HCT116 (cell line): ENCODE data around the gene GNA15. TPM values are rescaled to one million over a fixed set of nuclear protein-coding genes. Genes with fewer than 3 reads are reported as not detected.

Experiments
- ATAC-seq: fragments of 200-7000 bp; cut with Tn5 transposase; 2 replicates; pipeline ENCODE4 v1.9.1; 2020; ENCODE audit warnings: mild to moderate bottlenecking, moderate library complexity
- BruUV-seq: library from RNA; stranded (reverse); fragments of 400-500 nt; replicated peaks from 2 replicates; lab custom pipeline; 2021; lab: Mats Ljungman, UMichigan
- CTCF ChIA-PET: fragments of 300-600 bp; sonication (Branson Sonifier 250); formaldehyde crosslinking; loops from one replicate; lab custom pipeline; 2021; ENCODE audit warnings: antibody characterized with exemption; lab: Charles Lee
- POLR2A ChIA-PET: fragments of 300-600, 350-600 bp; sonication (Branson Sonifier 250); formaldehyde crosslinking; loops from one replicate; lab custom pipeline; 2021; ENCODE audit warnings: antibody characterized with exemption; lab: Charles Lee
- RAD21 ChIA-PET, 2 experiments: fragments of 300-600 bp; sonication (Branson Sonifier 250); formaldehyde crosslinking; loops; one replicate each; lab custom pipeline; 2023; ENCODE audit warnings: low total read pairs in 2 of 2; ENCODE audit not compliant: uncharacterized antibody in 2 of 2, unreplicated experiment in 2 of 2, low non-redundant PET in 1 of 2; lab: Charles Lee
- DNase-seq: peaks from one replicate; pipeline ENCODE4 v3.0.0-alpha.2; 2010; ENCODE audit warnings: low read depth, low spot score
- H2AFZ ChIP-seq: fragments of 200-600 bp; shearing (Covaris generic), sonication (generic); 2 replicates; pipeline ENCODE4 v1.6.1; 2017; ENCODE audit warnings: low read depth, mixed run types, mixed read lengths, antibody characterized with exemption, low read length; ENCODE audit not compliant: poor library complexity, severe bottlenecking
- H3K27ac ChIP-seq: 2 replicates; pipeline ENCODE4 v1.5.1; 2012; ENCODE audit warnings: low read depth, low read length
- H3K27me3 ChIP-seq: fragments of 200-600 bp; sonication (generic); 2 replicates; pipeline ENCODE4 v1.6.1; 2016; ENCODE audit warnings: mixed run types, low read length, mixed read lengths; ENCODE audit not compliant: insufficient read depth
- H3K36me3 ChIP-seq, 2 experiments: fragments of 200-500 bp in 1 of 2; fragments of 200-600 bp in 1 of 2; sonication (Bioruptor generic) in 1 of 2; sonication (generic) in 1 of 2; 2 replicates each; pipeline versions ENCODE4 v1.5.1 to v1.6.1; 2014 to 2016; ENCODE audit warnings: low read length in 2 of 2, inconsistent platforms in 1 of 2, mixed read lengths in 1 of 2, mixed run types in 1 of 2; ENCODE audit not compliant: insufficient read depth in 2 of 2, control insufficient read depth in 1 of 2
- H3K4me1 ChIP-seq, 2 experiments: fragments of 200-600 bp in 1 of 2; sonication (generic) in 1 of 2; 2 replicates each; pipeline versions ENCODE4 v1.5.1 to v1.6.1; 2012 to 2017; ENCODE audit warnings: low read length in 2 of 2, inconsistent platforms in 1 of 2, mild to moderate bottlenecking in 1 of 2, mixed read lengths in 1 of 2, mixed run types in 1 of 2, moderate library complexity in 1 of 2; ENCODE audit not compliant: insufficient read depth in 2 of 2, control insufficient read depth in 1 of 2
- H3K4me2 ChIP-seq: fragments of 200-600 bp; sonication (generic); 2 replicates; pipeline ENCODE4 v1.6.1; 2017; ENCODE audit warnings: mixed run types, low read length, mixed read lengths
- H3K4me3 ChIP-seq, 2 experiments: fragments of 200-600 bp in 1 of 2; sonication (generic) in 1 of 2; replicated peaks in 1 of 2; 2 replicates each; pipeline ENCODE4 v1.5.1; 2011 to 2016; ENCODE audit warnings: low read length in 2 of 2, control low read depth in 1 of 2, low read depth in 1 of 2, mild to moderate bottlenecking in 1 of 2, mixed read lengths in 1 of 2, mixed run types in 1 of 2
- H3K79me2 ChIP-seq: fragments of 200-600 bp; sonication (generic); 2 replicates; pipeline ENCODE4 v1.6.1; 2017; ENCODE audit warnings: mild to moderate bottlenecking, mixed run types, low read length, moderate library complexity, mixed read lengths; ENCODE audit not compliant: insufficient read depth
- H3K9ac ChIP-seq: fragments of 200-600 bp; sonication (generic); 2 replicates; pipeline ENCODE4 v1.6.1; 2016; ENCODE audit warnings: low read length, mixed read lengths
- H3K9me2 ChIP-seq: fragments of 200-600 bp; sonication (generic), shearing (Covaris generic); 2 replicates; pipeline ENCODE4 v1.6.1; 2017; ENCODE audit warnings: mixed run types, mild to moderate bottlenecking, moderate library complexity; ENCODE audit not compliant: insufficient read depth
- H3K9me3 ChIP-seq, 2 experiments: fragments of 200-500 bp in 1 of 2; fragments of 200-600 bp in 1 of 2; sonication (Bioruptor generic) in 1 of 2; sonication (generic) in 1 of 2; 2 replicates each; pipeline ENCODE4 v1.6.1; 2014 to 2017; ENCODE audit warnings: low read length in 2 of 2, mixed read lengths in 2 of 2, inconsistent platforms in 1 of 2, low read depth in 1 of 2, mild to moderate bottlenecking in 1 of 2, mixed run types in 1 of 2, moderate library complexity in 1 of 2; ENCODE audit not compliant: control insufficient read depth in 1 of 2, insufficient read depth in 1 of 2
- H4K20me1 ChIP-seq: fragments of 200-600 bp; sonication (generic), shearing (Covaris generic); 2 replicates; pipeline ENCODE4 v1.6.1; 2017; ENCODE audit warnings: mixed run types, mild to moderate bottlenecking, moderate library complexity; ENCODE audit not compliant: insufficient read depth
- CEBPB ChIP-seq: IDR thresholded peaks from 2 replicates; pipeline ENCODE4 v1.6.1; 2012; ENCODE audit warnings: low read depth
- EGR1 ChIP-seq: IDR thresholded peaks from 2 replicates; pipeline ENCODE4 v1.6.1; 2012; ENCODE audit warnings: low read depth
- ELF1 ChIP-seq: IDR thresholded peaks from 2 replicates; pipeline ENCODE4 v1.6.1; 2012; ENCODE audit warnings: low read depth, borderline replicate concordance
- EZH2 ChIP-seq: fragments of 200-600 bp; sonication (generic); IDR thresholded peaks from 2 replicates; pipeline ENCODE4 v1.6.1; 2017; ENCODE audit warnings: antibody characterized with exemption, mixed run types
- EZH2phosphoT487 ChIP-seq: fragments of 200-600 bp; IDR thresholded peaks from 2 replicates; pipeline ENCODE4 v1.6.1; 2018; ENCODE audit warnings: antibody characterized with exemption, borderline replicate concordance
- JUND ChIP-seq: IDR thresholded peaks from 2 replicates; pipeline ENCODE4 v1.6.1; 2012
- POLR2A ChIP-seq: IDR thresholded peaks from 2 replicates; pipeline ENCODE4 v1.7.0; 2011; ENCODE audit warnings: borderline replicate concordance; ENCODE audit not compliant: insufficient read depth, insufficient read length; ENCODE audit errors: extremely low read depth
- RAD21 ChIP-seq: IDR thresholded peaks from 2 replicates; pipeline ENCODE4 v1.6.1; 2012; ENCODE audit warnings: low read depth, mild to moderate bottlenecking
- SP1 ChIP-seq: IDR thresholded peaks from 2 replicates; pipeline ENCODE4 v1.6.1; 2012; ENCODE audit warnings: low read depth
- TCF7L2 ChIP-seq: IDR thresholded peaks from 2 replicates; pipeline ENCODE4 v1.7.0; 2011; ENCODE audit warnings: borderline replicate concordance, inconsistent platforms; ENCODE audit not compliant: insufficient read depth, insufficient read length; ENCODE audit errors: extremely low read depth
- ZFX ChIP-seq: fragments of 450-650 bp; IDR thresholded peaks from 2 replicates; pipeline ENCODE4 v1.6.1; 2017
- ZNF274 ChIP-seq: fragments of 200-500 bp; sonication (Bioruptor generic); IDR thresholded peaks from 2 replicates; pipeline ENCODE4 v1.6.1; 2014; ENCODE audit warnings: mild to moderate bottlenecking, low read depth, low read length, inconsistent platforms
- intact Hi-C: fragments of 100-400 bp; cut with micrococcal nuclease; formaldehyde crosslinking; loops from 2 replicates; pipeline ENCODE4 v1.10.0; 2022
- total RNA-seq: library from RNA; stranded (reverse); gene quantifications from one replicate; pipeline ENCODE4 v1.2.1, GENCODE V29; 2021; ENCODE audit not compliant: unreplicated experiment
- TF ChIP-seq, protein P1 (sequence below), 3 experiments: fragments of 200-600 bp in 1 of 3; sonication (generic) in 1 of 3; IDR thresholded peaks in 2 of 3; conservative IDR thresholded peaks in 1 of 3; 2 replicates each; pipeline ENCODE4 v1.5.1; 2012 to 2017; ENCODE audit warnings: low read depth in 2 of 3, low read length in 2 of 3, antibody characterized with exemption in 1 of 3, borderline replicate concordance in 1 of 3, control low read depth in 1 of 3, mild to moderate bottlenecking in 1 of 3, mixed read lengths in 1 of 3, mixed run types in 1 of 3, moderate library complexity in 1 of 3; ENCODE audit not compliant: insufficient read depth in 1 of 3
- TF ChIP-seq, protein P2 (sequence below): IDR thresholded peaks from 2 replicates; pipeline ENCODE4 v1.6.1; 2012
- TF ChIP-seq, protein P3 (sequence below): IDR thresholded peaks from 2 replicates; pipeline ENCODE4 v1.6.1; 2012; ENCODE audit warnings: low read depth
- TF ChIP-seq, protein P4 (sequence below): IDR thresholded peaks from 2 replicates; pipeline ENCODE4 v1.6.1; 2012

Gene GNA15
- total RNA-seq, 1 experiment from 2014 or later = 1.5 TPM

DNA sequence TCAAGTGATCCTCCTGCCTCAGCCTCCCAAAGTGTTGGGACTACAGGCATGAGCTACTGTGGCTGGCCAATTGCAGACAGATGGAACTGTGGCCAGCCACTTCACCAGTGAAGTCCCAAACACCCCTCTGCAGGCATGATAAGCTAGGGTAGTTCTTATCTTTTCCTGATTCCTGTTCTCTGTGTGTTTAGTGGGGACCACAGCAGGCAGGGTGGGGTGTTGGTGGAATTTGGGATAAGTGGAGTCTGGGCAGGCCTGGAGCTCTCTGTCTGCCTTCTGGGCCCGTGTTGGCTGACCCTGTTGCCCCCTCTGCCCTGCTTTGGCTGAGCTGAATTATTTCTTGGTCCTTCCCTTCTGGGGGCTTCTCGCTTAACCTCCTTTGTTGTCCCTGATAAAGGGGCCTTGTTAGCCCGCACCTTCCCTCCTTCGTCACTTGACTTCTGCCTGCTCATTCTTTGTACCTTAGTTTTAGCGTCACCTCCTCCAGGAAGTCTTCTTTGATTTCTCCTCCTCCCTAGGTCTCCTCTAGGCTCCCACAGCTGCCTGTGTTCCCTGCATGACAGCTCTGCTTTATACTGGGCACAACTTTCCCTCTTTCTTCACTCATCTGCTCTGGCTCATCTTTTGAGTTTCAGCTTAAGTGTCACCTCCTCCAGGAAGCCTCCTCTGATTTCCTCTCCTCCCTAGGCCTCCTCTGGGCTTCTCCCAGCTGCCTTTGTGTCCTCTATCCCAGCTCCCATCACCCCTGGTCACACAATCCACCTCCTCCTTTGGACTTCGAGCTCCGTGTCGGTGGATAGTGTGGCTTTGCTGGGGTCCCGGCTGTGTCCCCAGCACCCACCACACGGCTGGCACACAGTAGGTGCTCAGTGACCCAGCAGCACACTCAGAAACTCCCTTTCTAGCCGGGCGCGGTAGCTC is 48.1 kb downstream of the GNA15 start:
- ChIA-PET RAD21 (no interaction called here), CTCF (interaction anchor here (0.6 to 1.9 kb wide), 2 partner anchors 224 to 233 kb away, joined by 3 to 7 read pairs; no protein-coding TSS in a partner anchor), POLR2A (interaction anchor here (1.2 kb wide), 1 partner anchor 233 kb away, joined by 3 read pairs; no protein-coding TSS in a partner anchor)
- peaks cover 32% of the 10 kb centered on the region for H3K79me2 ChIP-seq
- H3K4me3 ChIP-seq = peak overlapping the region in 1 of 2 experiments; percentile 94; a peak in 1 of 4 replicates
- no peaks in the 10 kb centered on the region for H3K9me3 ChIP-seq
- TF ChIP-seq TCF7L2 = no peak
- TF ChIP-seq ZNF274 = no peak
- no peak for TF ChIP-seq JUND
- TF ChIP-seq CEBPB = no peak
- TF ChIP-seq EZH2 = no peak
- TF ChIP-seq, protein P1, sequence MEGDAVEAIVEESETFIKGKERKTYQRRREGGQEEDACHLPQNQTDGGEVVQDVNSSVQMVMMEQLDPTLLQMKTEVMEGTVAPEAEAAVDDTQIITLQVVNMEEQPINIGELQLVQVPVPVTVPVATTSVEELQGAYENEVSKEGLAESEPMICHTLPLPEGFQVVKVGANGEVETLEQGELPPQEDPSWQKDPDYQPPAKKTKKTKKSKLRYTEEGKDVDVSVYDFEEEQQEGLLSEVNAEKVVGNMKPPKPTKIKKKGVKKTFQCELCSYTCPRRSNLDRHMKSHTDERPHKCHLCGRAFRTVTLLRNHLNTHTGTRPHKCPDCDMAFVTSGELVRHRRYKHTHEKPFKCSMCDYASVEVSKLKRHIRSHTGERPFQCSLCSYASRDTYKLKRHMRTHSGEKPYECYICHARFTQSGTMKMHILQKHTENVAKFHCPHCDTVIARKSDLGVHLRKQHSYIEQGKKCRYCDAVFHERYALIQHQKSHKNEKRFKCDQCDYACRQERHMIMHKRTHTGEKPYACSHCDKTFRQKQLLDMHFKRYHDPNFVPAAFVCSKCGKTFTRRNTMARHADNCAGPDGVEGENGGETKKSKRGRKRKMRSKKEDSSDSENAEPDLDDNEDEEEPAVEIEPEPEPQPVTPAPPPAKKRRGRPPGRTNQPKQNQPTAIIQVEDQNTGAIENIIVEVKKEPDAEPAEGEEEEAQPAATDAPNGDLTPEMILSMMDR (IDR thresholded peaks at IDR 0.05 in 2 of 3, conservative IDR thresholded peaks at IDR 0.05 in 1 of 3; ENCODE audit: borderline replicate concordance in 1 of 3, insufficient read depth in 1 of 3, low read depth in 2 of 3, low read length in 2 of 3) = no peak
- TF ChIP-seq, protein P2, sequence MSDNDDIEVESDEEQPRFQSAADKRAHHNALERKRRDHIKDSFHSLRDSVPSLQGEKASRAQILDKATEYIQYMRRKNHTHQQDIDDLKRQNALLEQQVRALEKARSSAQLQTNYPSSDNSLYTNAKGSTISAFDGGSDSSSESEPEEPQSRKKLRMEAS = no peak
- TF ChIP-seq SP1 = no peak
- no peak for TF ChIP-seq RAD21
- TF ChIP-seq, protein P3, sequence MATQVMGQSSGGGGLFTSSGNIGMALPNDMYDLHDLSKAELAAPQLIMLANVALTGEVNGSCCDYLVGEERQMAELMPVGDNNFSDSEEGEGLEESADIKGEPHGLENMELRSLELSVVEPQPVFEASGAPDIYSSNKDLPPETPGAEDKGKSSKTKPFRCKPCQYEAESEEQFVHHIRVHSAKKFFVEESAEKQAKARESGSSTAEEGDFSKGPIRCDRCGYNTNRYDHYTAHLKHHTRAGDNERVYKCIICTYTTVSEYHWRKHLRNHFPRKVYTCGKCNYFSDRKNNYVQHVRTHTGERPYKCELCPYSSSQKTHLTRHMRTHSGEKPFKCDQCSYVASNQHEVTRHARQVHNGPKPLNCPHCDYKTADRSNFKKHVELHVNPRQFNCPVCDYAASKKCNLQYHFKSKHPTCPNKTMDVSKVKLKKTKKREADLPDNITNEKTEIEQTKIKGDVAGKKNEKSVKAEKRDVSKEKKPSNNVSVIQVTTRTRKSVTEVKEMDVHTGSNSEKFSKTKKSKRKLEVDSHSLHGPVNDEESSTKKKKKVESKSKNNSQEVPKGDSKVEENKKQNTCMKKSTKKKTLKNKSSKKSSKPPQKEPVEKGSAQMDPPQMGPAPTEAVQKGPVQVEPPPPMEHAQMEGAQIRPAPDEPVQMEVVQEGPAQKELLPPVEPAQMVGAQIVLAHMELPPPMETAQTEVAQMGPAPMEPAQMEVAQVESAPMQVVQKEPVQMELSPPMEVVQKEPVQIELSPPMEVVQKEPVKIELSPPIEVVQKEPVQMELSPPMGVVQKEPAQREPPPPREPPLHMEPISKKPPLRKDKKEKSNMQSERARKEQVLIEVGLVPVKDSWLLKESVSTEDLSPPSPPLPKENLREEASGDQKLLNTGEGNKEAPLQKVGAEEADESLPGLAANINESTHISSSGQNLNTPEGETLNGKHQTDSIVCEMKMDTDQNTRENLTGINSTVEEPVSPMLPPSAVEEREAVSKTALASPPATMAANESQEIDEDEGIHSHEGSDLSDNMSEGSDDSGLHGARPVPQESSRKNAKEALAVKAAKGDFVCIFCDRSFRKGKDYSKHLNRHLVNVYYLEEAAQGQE = no peak
- TF ChIP-seq EGR1 = no peak
- TF ChIP-seq EZH2phosphoT487 = no peak
- no peak for TF ChIP-seq POLR2A
- TF ChIP-seq, protein P4, sequence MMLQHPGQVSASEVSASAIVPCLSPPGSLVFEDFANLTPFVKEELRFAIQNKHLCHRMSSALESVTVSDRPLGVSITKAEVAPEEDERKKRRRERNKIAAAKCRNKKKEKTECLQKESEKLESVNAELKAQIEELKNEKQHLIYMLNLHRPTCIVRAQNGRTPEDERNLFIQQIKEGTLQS = no peak
- no peak for TF ChIP-seq ZFX
- TF ChIP-seq ELF1 = no peak
- TF ChIP-seq, all 23 proteins: peak for 0
- peak overlapping the region; percentile 53; the same call in 1 of the 2 replicates for H3K9ac ChIP-seq
- BruUV-seq = no TSS peak
- DNase-seq = no peak
- peak overlapping the region; percentile 76 for H3K4me2 ChIP-seq
- H3K27me3 ChIP-seq = no peaks in the 10 kb centered on the region
- no peaks in the 10 kb centered on the region; the same call in 1 of the 2 replicates for H4K20me1 ChIP-seq
- peak overlapping the region; percentile 83; the same call in 1 of the 2 replicates for H3K27ac ChIP-seq
- intact Hi-C loops = no loop called here
- ATAC-seq = no peak
- H3K36me3 ChIP-seq = peaks cover 0 to 17% of the 10 kb centered on the region in 2 experiments; a peak in 1 of 4 replicates
- H3K4me1 ChIP-seq = peaks cover 12 to 26% of the 10 kb centered on the region in 2 experiments; a peak in 3 of 4 replicates
- peak overlapping the region; percentile 88 for H2AFZ ChIP-seq
- no peaks in the 10 kb centered on the region for H3K9me2 ChIP-seq
